ENCODE measurements around the gene KCNK7.

Gene KCNK7

DNA sequence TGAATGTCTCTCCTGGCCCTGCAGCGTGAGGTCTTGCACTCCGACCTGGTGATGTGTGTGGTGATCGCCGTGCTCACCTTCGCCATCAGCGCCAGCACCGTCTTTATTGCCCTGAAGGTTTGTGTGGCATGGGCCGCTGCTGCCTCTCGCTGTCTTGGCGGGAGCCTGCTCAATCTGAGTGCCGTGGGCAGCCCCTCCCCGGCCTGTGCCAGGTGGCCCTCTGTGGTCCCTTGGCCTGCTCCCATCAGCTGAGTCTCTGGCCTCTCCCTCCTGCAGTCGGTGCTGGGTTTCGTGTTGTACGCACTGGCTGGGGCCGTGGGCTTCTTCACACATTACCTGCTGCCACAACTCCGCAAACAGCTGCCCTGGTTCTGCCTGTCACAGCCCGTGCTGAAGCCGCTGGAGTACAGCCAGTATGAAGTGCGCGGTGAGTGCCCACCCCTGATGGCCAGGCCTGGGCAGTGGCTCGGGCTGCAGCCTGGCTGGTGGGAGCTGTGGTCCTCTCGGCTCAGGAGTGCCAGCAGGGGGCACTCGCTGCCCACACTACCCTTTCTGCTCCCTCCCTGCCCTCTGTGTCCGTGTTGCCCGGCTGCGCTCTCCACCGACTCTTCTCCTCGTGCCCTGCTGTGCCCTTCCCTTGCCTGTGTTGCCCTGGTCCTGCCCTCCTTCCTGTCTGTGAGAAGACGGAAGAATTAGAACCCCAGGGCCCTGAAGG is 30.2 kb upstream of the KCNK7 start:
- no peak for DNase-seq

DNA sequence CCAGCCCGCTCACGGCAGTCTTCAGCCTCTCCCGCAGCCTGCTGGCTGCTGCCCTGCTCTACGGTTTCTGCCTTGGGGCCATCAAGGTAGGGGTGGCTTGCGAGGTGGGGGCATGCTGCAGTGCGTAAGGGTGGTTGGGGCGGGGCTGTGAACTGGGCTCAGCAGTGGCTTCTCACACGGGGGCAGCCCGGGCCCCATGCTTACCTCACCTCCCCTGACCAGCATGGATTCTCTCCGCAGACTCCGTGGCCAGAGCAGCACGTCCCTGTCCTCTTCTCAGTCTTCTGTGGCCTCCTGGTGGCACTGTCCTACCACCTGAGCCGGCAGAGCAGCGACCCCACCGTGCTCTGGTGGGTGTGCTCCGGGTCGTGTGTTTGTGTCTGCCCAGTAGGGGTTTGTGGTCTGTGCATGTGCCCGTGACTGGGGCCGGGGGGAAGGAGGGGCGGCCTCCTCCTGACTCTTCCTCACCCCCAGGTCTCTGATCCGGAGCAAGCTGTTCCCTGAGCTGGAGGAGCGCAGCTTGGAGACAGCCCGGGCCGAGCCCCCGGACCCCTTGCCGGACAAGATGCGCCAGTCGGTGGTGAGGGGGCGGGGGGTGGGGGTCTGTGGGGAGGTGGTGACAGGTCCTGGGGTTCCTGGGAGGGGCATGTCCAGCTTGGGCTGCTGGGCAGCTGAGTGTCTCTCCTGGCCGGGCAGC is 29.5 kb upstream of the KCNK7 start:
- no peak for DNase-seq

DNA sequence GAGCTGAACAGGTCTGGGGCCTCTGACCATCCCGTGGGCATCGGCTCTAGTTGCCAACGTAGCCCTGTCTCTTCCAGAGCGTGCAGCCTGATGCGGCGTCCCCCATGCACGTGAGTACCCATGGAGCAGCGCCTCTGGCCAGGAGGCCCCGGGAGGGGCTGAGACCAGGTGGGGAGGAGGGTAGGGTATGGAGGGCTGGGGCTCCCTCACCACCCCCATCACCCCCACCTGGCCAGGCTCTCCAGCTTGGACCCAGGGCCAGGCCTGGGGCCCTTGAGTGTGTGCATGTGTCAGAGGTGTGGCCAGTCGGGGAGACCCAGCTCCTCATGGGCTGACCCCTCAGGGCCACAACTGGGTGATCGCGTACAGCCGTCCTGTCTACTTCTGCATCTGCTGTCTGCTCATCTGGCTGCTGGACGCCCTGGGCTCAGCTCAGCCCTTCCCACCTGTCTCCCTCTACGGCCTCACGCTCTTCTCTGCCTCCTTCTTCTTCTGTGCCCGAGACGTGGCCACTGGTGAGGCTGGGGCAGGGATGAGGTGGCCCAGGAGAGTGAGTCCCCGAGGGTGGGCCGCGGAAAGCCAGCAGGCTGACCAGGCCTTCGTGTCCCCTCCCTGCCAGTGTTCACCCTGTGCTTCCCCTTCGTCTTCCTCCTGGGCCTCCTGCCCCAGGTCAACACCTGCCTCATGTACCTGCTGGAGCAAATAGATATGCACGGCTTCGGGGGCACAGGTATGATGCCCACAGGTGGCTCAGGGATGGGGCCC is 28.4 kb upstream of the KCNK7 start:
- no peak for DNase-seq

DNA sequence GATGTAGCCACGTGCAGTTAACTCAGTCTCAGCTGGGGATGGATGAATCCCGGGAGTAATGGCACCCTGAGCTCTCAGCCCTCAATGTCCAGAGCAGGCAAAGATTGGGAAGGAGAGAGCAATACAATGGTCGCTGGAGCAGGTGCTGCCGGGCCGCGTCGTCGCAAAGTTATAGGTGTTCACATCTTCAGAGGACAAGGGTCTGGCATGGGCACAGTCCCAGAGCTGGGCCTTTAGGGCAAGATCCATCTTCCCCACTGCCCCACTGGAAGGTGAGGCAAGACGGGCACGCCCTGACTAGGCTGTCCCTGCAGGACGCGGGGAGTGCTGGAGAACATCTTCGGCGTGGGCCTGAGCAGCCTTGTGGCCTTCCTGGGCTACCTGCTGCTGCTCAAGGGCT is 27.6 kb upstream of the KCNK7 start:
- DNase-seq, result no peak

GRCh38 chr11:65622011-65622410 is 26.4 kb upstream of the KCNK7 start:
- no peak for DNase-seq

GRCh38 chr11:65621460-65621859 is 25.9 kb upstream of the KCNK7 start:
- DNase-seq, result no peak

GRCh38 chr11:65620666-65621065 is 25.1 kb upstream of the KCNK7 start:
- DNase-seq, result no peak

DNA sequence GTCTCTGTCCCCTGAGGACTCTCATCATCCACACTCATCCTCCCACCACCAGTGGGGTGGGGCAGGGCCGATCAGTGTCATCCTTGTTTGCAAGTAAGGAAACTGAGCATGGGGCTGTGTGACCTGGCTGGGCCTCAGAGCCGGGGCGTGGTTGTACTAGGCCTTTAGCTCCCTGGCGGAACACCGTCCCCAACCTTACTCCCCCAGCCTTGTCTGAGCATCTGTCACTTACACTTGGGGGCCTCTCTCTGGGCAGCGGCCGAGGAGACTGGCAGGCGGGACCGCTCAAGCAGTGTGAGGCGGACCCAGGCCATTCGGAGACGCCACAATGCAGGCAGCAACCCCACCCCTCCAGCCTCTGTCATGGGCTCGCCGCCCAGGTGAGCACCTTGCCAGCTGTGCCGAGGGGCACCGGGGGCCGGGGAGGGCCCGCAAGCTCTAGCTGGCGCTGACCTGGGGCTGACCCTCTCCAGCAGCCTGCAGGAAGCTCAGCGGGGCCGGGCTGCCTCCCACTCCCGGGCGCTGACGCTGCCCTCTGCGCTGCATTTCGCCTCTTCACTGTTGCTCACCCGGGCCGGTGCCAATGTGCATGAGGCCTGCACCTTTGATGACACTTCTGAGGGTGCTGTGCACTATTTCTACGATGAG is 23.8 kb upstream of the KCNK7 start:
- DNase-seq, result no peak

GRCh38 chr11:65618763-65619162 is 23.2 kb upstream of the KCNK7 start:
- no peak for DNase-seq

DNA sequence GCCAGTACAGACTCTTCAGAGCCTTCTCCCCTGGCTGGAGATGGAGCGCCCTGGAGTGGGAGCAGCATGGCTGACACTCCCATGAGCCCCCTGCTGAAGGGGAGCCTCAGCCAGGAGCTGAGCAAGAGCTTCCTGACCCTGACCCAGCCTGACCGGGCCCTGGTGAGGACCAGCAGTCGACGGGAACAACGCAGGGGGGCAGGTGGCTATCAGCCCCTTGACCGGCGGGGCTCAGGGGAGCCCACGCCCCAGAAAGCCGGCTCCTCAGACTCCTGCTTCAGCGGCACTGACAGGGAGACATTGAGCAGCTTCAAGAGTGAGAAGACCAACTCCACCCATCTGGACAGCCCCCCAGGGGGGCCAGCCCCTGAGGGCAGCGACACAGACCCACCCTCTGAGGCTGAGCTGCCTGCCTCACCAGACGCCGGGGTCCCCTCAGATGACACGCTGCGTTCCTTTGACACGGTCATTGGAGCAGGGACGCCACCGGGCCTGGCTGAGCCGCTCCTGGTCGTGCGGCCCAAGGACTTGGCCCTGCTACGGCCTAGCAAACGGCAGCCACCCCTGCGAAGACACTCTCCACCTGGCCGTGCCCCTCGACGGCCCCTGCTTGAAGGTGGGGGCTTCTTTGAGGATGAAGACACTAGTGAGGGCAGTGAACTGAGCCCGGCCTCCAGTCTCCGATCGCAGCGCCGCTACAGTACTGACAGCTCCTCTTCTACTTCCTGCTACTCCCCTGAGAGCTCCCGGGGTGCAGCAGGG is 22.6 kb upstream of the KCNK7 start:
- no peak for DNase-seq

- DNase-seq, result no peak
These were observed 21.7 kb upstream of the KCNK7 start for GRCh38 chr11:65617136-65617850.

- DNase-seq, result no peak
These were observed 21.0 kb upstream of the KCNK7 start for GRCh38 chr11:65616575-65617001.

- DNase-seq, result no peak
These were observed 20.5 kb upstream of the KCNK7 start for GRCh38 chr11:65615950-65616574.

DNA sequence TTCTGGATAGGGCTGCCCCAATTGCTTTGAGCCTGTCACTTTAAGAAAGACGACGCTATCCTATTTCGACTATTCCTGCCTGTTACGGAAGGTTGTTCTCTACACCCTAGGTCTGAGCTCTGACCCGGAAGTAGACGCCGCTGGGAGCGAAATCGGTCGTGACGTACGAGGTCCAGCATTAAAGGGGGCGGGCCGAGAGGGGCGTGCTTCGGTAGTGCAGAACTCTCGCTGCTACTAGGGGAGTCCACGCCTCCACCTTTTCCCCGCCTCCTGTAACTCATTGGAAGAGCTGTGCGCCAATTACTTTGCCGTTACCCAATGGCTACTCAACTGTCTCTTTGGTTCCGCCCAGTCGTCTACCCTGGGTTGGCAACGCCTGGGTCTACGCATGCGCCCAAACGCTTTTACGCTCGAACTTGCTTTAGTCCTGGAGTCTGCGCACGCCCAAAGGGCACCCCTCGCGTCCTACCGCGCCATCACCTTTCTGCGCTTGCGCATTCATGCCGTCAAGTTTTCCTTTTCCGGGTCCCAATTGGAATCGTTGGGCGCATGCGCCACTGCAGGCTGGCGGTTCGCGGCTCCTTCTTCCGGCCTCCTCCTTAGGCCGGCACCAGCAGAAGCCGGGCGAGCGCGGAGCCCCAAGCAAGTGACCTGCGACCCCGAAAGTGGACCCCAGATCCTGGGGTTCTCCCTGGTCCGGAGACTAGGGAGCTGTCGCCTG is 19.8 kb upstream of the KCNK7 start, which contains the start of gene PCNX3:
TSS of gene PCNX3 (plus strand) at position 548 of the 721 bp plus-strand sequence. CDS start 536 bp downstream, outside the sequence.
- DNase-seq, result peak; percentile 100

GRCh38 chr11:65613091-65613928 is 17.7 kb upstream of the KCNK7 start:
- no peak for DNase-seq

GRCh38 chr11:65612691-65613090 is 17.1 kb upstream of the KCNK7 start:
- DNase-seq, result no peak

DNA sequence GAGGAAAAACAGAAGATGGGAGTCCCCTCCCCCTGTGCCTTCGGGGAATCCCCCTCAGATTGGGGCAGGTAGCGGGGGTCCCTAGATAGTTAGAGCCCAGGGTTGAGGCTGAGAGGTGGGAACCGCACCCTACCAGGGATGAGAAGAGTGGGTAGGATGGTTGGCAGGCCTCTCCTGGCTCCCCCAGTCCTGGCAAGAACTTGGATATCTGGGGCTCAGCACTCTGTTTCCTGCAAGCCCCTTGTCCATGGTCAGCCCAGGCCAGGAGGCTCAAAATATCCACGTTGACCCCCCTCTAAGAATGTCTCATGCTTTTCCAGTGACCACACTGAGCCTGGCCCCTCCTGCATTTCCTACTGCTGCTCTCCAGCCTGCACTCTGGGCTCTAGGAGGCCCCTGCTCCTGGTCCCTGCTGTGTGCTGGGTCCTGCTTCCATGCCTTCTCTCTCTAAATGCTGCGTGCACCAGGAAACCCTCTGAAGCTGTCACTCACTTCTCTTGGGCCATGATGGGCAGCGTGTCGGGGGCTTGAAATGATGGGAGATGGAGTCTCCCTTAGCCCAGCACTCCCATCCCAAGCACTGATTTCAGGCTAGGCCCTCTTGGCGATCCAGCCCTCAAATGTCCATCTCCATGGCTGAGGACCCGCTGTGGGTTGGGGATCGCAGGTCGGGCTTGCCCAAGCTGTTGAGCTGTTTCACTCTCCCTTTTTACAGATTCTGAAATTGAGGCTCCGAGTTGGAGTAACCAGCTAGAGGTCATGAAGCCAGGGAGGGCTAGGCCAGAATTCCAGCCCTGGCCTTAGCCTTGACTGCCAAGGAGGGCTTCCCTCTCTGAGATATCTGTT is 16.4 kb upstream of the KCNK7 start:
- no peak for DNase-seq

- no peak for DNase-seq
These were observed 15.6 kb upstream of the KCNK7 start for GRCh38 chr11:65611028-65611757.

Measured in T1000 (cell line).